GM23338 (cell line): ENCODE results near the gene TIMM22. TPM values are rescaled to one million over a fixed set of nuclear protein-coding genes. Genes with fewer than 3 reads are reported as not detected.

ENCODE experiments used
- ATAC-seq: fragments of 200-7000 bp; cut with Tn5 transposase; 3 replicates; pipeline ENCODE4 v1.9.1; 2020
- DNase-seq: peaks from one replicate; pipeline ENCODE4 v3.0.0-alpha.2; 2015; ENCODE audit warnings: low spot score
- H2AFZ ChIP-seq: fragments of 200-600 bp; sonication (generic); 2 replicates; pipeline ENCODE4 v1.8.0; 2016; ENCODE audit warnings: antibody characterized with exemption, mild to moderate bottlenecking, moderate library complexity
- H3F3A ChIP-seq: fragments of 200-600 bp; sonication (generic); replicated peaks from 2 replicates; pipeline ENCODE4 v1.8.0; 2017; ENCODE audit warnings: antibody characterized with exemption, mixed run types, low read depth
- H3K27ac ChIP-seq: fragments of 200-600 bp; sonication (generic); 2 replicates; pipeline ENCODE4 v1.6.1; 2016; ENCODE audit warnings: low read depth
- H3K27me3 ChIP-seq: fragments of 200-600 bp; sonication (generic); 2 replicates; pipeline ENCODE4 v1.8.0; 2016; ENCODE audit warnings: mild to moderate bottlenecking, mixed run types, moderate library complexity; ENCODE audit not compliant: insufficient read depth
- H3K36me3 ChIP-seq: fragments of 200-600 bp; sonication (generic); 2 replicates; pipeline ENCODE4 v1.8.0; 2016; ENCODE audit warnings: mild to moderate bottlenecking; ENCODE audit not compliant: insufficient read depth
- H3K4me1 ChIP-seq: fragments of 200-600 bp; sonication (generic); 2 replicates; pipeline ENCODE4 v1.8.0; 2016; ENCODE audit warnings: mild to moderate bottlenecking, moderate library complexity; ENCODE audit not compliant: insufficient read depth
- H3K4me2 ChIP-seq: fragments of 200-600 bp; sonication (generic); 2 replicates; pipeline ENCODE4 v1.7.1; 2017; ENCODE audit warnings: mixed run types
- H3K4me3 ChIP-seq: fragments of 200-600 bp; sonication (generic); 2 replicates; pipeline ENCODE4 v1.6.1; 2016; ENCODE audit warnings: mixed run types
- H3K79me2 ChIP-seq: fragments of 200-600 bp; sonication (generic); replicated peaks from 2 replicates; pipeline ENCODE4 v1.8.0; 2017; ENCODE audit warnings: mild to moderate bottlenecking; ENCODE audit not compliant: insufficient read depth
- H3K9me2 ChIP-seq: fragments of 200-600 bp; sonication (generic); 2 replicates; pipeline ENCODE4 v1.8.0; 2017; ENCODE audit not compliant: insufficient read depth
- H4K20me1 ChIP-seq: fragments of 200-600 bp; sonication (generic); replicated peaks from 2 replicates; pipeline ENCODE4 v1.8.0; 2017; ENCODE audit warnings: mild to moderate bottlenecking; ENCODE audit not compliant: insufficient read depth
- H3K27ac Mint-ChIP-seq: 2 replicates; pipeline ENCODE4 v1.8.0; 2020; ENCODE audit warnings: inconsistent platforms, mild to moderate bottlenecking, moderate library complexity, mixed read lengths
- H3K27me3 Mint-ChIP-seq: 3 replicates; pipeline ENCODE4 v1.8.0; 2022; ENCODE audit warnings: low read depth, mild to moderate bottlenecking, moderate library complexity, mixed read lengths, inconsistent platforms; ENCODE audit not compliant: insufficient read depth, poor library complexity
- H3K36me3 Mint-ChIP-seq: 3 replicates; pipeline ENCODE4 v1.8.0; 2021; ENCODE audit warnings: low read depth, mild to moderate bottlenecking, inconsistent platforms, moderate library complexity, mixed read lengths
- H3K4me1 Mint-ChIP-seq: 3 replicates; pipeline ENCODE4 v1.8.0; 2020; ENCODE audit warnings: mild to moderate bottlenecking, inconsistent platforms, mixed read lengths
- H3K4me3 Mint-ChIP-seq: 3 replicates; pipeline ENCODE4 v1.8.0; 2021; ENCODE audit warnings: moderate library complexity, mild to moderate bottlenecking, inconsistent platforms, mixed read lengths
- H3K9me3 Mint-ChIP-seq: 3 replicates; pipeline ENCODE4 v1.8.0; 2020; ENCODE audit warnings: moderate library complexity, mild to moderate bottlenecking, inconsistent platforms, mixed read lengths
- CREB1 ChIP-seq: fragments of 250-450 bp; sonication (Bioruptor Pico); IDR thresholded peaks from 2 replicates; pipeline ENCODE4 v1.5.0; 2020; ENCODE audit warnings: low read depth, mild to moderate bottlenecking, moderate library complexity
- EZH2 ChIP-seq: fragments of 200-600 bp; sonication (generic); IDR thresholded peaks from one replicate; pipeline ENCODE4 v1.8.0; 2017; ENCODE audit warnings: antibody characterized with exemption, mild to moderate bottlenecking, low read depth; ENCODE audit not compliant: unreplicated experiment
- EZH2phosphoT487 ChIP-seq: fragments of 200-600 bp; sonication (generic); IDR thresholded peaks from one replicate; pipeline ENCODE4 v1.8.1; 2018; ENCODE audit warnings: antibody characterized with exemption; ENCODE audit not compliant: unreplicated experiment
- JUNB ChIP-seq: IDR thresholded peaks from one replicate; pipeline ENCODE4 v1.6.1; 2016; ENCODE audit warnings: antibody characterized with exemption; ENCODE audit not compliant: unreplicated experiment
- NANOG ChIP-seq: IDR thresholded peaks from 2 replicates; pipeline ENCODE4 v1.6.1; 2016; ENCODE audit warnings: antibody characterized with exemption, borderline replicate concordance
- POLR2AphosphoS5 ChIP-seq: IDR thresholded peaks from 2 replicates; pipeline ENCODE4 v1.6.1; 2016; ENCODE audit warnings: antibody characterized with exemption, low read depth
- STAT1 ChIP-seq: IDR thresholded peaks from one replicate; pipeline ENCODE4 v1.6.1; 2016; ENCODE audit warnings: antibody characterized with exemption; ENCODE audit not compliant: unreplicated experiment
- ZNF114 ChIP-seq: fragments of 250-450 bp; sonication (Bioruptor Pico); IDR thresholded peaks from 2 replicates; pipeline ENCODE4 v1.5.0; 2020; ENCODE audit warnings: mild to moderate bottlenecking, moderate library complexity
- ZNF331 ChIP-seq: fragments of 250-450 bp; sonication (Bioruptor Pico); IDR thresholded peaks from 2 replicates; pipeline ENCODE4 v1.5.0; 2020; ENCODE audit warnings: low read depth, mild to moderate bottlenecking, moderate library complexity
- polyA plus RNA-seq: library from polyadenylated mRNA; unstranded; fragments of >200 nt; fragmentation: Nextera tagmentation; extraction: Ambion mirVana; gene quantifications from 2 replicates; pipeline ENCODE4 v1.2.1, GENCODE V29; 2016
- total RNA-seq: library from RNA; depleted of rRNA; stranded (reverse); fragments of >200 nt; shearing (Covaris generic); gene quantifications from 2 replicates; pipeline ENCODE4 v1.2.3, GENCODE V29; 2014
- TF ChIP-seq, protein P1 (sequence below): fragments of 250-450 bp; sonication (Bioruptor Pico); IDR thresholded peaks from 2 replicates; pipeline ENCODE4 v1.5.0; 2020; ENCODE audit warnings: mild to moderate bottlenecking, moderate library complexity
- TF ChIP-seq, protein P2 (sequence below): IDR thresholded peaks from 2 replicates; pipeline ENCODE4 v1.6.1; 2016; ENCODE audit warnings: antibody characterized with exemption
- TF ChIP-seq, protein P3 (sequence below): IDR thresholded peaks from one replicate; pipeline ENCODE4 v1.6.1; 2018; ENCODE audit warnings: antibody characterized with exemption; ENCODE audit not compliant: unreplicated experiment
- TF ChIP-seq, protein P4 (sequence below), 2 experiments: fragments of 200-600 bp in 1 of 2; sonication (generic) in 1 of 2; conservative IDR thresholded peaks; 2 replicates each; pipeline versions ENCODE4 v1.5.1 to v1.6.1; 2016 to 2017; ENCODE audit warnings: antibody characterized with exemption in 2 of 2, low read depth in 2 of 2, mild to moderate bottlenecking in 2 of 2, moderate library complexity in 1 of 2

Gene TIMM22
- total and polyA plus RNA-seq, 2 experiments from 2014 or later: 21.9 to 24.4 TPM

DNA sequence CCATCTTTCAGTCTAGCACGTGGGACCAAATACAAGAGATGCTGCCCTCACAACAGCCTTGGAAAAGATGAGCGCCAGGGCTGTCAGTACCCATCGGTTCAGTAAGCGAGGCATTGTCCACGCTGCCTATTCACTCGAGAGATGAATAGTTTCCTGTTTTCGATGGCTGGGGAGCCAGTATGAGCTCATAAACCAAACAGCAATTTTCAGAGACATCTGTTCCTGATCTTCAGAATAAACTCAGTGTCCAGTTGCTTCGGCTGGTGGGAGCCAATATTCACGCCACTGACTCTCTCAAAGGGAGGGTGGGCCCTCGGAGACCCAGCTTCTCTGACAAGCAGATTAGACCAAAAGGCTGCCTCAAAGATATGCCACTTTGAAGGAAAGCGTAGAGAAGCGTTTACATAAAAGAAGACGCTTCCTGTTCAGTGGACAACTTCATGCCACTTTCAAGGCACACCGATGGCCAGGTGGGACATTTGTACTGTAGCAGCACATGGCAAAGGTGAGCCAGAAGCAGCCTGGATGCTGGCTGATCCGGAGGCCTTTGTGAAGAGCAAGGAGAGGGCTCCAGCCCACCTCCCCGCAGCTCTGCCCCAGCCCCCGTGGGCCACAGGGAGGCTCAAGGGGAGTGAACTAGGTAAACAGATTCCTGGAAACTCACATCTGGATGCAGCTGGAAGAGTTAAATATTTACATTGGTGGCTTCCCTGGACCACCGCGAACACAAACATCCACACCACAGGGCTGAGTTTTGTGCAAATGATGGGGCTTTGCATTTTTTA, 6.0 kb downstream of the TIMM22 start:
- no peak overlapping the region for H3K4me3 ChIP-seq
- peaks cover 16% of the 10 kb centered on the region for H3F3A ChIP-seq
- no peaks in the 10 kb centered on the region for H3K9me2 ChIP-seq
- H4K20me1 ChIP-seq: peaks cover 19% of the 10 kb centered on the region
- Mint-ChIP-seq H3K4me1 (peaks cover 20% of the 10 kb centered on the region), H3K27me3 (peaks cover 9% of the 10 kb centered on the region), H3K36me3 (peaks cover 47% of the 10 kb centered on the region), H3K27ac (no peak overlapping the region; the same call in 1 of the 2 replicates), H3K4me3 (no peak overlapping the region), H3K9me3 (no peaks in the 10 kb centered on the region; the same call in 2 of the 3 replicates)
- H3K4me2 ChIP-seq: no peak overlapping the region
- H3K27ac ChIP-seq: no peak overlapping the region
- TF ChIP-seq, protein P1, sequence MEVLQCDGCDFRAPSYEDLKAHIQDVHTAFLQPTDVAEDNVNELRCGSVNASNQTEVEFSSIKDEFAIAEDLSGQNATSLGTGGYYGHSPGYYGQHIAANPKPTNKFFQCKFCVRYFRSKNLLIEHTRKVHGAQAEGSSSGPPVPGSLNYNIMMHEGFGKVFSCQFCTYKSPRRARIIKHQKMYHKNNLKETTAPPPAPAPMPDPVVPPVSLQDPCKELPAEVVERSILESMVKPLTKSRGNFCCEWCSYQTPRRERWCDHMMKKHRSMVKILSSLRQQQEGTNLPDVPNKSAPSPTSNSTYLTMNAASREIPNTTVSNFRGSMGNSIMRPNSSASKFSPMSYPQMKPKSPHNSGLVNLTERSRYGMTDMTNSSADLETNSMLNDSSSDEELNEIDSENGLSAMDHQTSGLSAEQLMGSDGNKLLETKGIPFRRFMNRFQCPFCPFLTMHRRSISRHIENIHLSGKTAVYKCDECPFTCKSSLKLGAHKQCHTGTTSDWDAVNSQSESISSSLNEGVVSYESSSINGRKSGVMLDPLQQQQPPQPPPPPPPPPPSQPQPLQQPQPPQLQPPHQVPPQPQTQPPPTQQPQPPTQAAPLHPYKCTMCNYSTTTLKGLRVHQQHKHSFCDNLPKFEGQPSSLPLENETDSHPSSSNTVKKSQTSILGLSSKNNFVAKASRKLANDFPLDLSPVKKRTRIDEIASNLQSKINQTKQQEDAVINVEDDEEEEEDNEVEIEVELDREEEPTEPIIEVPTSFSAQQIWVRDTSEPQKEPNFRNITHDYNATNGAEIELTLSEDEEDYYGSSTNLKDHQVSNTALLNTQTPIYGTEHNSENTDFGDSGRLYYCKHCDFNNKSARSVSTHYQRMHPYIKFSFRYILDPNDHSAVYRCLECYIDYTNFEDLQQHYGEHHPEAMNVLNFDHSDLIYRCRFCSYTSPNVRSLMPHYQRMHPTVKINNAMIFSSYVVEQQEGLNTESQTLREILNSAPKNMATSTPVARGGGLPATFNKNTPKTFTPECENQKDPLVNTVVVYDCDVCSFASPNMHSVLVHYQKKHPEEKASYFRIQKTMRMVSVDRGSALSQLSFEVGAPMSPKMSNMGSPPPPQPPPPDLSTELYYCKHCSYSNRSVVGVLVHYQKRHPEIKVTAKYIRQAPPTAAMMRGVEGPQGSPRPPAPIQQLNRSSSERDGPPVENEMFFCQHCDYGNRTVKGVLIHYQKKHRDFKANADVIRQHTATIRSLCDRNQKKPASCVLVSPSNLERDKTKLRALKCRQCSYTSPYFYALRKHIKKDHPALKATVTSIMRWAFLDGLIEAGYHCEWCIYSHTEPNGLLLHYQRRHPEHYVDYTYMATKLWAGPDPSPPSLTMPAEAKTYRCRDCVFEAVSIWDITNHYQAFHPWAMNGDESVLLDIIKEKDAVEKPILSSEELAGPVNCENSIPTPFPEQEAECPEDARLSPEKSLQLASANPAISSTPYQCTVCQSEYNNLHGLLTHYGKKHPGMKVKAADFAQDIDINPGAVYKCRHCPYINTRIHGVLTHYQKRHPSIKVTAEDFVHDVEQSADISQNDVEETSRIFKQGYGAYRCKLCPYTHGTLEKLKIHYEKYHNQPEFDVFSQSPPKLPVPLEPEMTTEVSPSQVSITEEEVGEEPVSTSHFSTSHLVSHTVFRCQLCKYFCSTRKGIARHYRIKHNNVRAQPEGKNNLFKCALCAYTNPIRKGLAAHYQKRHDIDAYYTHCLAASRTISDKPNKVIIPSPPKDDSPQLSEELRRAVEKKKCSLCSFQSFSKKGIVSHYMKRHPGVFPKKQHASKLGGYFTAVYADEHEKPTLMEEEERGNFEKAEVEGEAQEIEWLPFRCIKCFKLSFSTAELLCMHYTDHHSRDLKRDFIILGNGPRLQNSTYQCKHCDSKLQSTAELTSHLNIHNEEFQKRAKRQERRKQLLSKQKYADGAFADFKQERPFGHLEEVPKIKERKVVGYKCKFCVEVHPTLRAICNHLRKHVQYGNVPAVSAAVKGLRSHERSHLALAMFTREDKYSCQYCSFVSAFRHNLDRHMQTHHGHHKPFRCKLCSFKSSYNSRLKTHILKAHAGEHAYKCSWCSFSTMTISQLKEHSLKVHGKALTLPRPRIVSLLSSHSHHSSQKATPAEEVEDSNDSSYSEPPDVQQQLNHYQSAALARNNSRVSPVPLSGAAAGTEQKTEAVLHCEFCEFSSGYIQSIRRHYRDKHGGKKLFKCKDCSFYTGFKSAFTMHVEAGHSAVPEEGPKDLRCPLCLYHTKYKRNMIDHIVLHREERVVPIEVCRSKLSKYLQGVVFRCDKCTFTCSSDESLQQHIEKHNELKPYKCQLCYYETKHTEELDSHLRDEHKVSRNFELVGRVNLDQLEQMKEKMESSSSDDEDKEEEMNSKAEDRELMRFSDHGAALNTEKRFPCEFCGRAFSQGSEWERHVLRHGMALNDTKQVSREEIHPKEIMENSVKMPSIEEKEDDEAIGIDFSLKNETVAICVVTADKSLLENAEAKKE (CRISPR knock-in tag): no peak
- TF ChIP-seq ZNF331 (CRISPR knock-in tag) (no peak), EZH2 (no peak), NANOG (no peak), STAT1 (no peak), EZH2phosphoT487 (no peak), POLR2AphosphoS5 (no peak), JUNB (no peak), ZNF114 (CRISPR knock-in tag) (no peak), CREB1 (CRISPR knock-in tag) (no peak)
- TF ChIP-seq, protein P2, sequence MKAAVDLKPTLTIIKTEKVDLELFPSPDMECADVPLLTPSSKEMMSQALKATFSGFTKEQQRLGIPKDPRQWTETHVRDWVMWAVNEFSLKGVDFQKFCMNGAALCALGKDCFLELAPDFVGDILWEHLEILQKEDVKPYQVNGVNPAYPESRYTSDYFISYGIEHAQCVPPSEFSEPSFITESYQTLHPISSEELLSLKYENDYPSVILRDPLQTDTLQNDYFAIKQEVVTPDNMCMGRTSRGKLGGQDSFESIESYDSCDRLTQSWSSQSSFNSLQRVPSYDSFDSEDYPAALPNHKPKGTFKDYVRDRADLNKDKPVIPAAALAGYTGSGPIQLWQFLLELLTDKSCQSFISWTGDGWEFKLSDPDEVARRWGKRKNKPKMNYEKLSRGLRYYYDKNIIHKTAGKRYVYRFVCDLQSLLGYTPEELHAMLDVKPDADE: no peak
- TF ChIP-seq, protein P3, sequence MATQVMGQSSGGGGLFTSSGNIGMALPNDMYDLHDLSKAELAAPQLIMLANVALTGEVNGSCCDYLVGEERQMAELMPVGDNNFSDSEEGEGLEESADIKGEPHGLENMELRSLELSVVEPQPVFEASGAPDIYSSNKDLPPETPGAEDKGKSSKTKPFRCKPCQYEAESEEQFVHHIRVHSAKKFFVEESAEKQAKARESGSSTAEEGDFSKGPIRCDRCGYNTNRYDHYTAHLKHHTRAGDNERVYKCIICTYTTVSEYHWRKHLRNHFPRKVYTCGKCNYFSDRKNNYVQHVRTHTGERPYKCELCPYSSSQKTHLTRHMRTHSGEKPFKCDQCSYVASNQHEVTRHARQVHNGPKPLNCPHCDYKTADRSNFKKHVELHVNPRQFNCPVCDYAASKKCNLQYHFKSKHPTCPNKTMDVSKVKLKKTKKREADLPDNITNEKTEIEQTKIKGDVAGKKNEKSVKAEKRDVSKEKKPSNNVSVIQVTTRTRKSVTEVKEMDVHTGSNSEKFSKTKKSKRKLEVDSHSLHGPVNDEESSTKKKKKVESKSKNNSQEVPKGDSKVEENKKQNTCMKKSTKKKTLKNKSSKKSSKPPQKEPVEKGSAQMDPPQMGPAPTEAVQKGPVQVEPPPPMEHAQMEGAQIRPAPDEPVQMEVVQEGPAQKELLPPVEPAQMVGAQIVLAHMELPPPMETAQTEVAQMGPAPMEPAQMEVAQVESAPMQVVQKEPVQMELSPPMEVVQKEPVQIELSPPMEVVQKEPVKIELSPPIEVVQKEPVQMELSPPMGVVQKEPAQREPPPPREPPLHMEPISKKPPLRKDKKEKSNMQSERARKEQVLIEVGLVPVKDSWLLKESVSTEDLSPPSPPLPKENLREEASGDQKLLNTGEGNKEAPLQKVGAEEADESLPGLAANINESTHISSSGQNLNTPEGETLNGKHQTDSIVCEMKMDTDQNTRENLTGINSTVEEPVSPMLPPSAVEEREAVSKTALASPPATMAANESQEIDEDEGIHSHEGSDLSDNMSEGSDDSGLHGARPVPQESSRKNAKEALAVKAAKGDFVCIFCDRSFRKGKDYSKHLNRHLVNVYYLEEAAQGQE: no peak
- TF ChIP-seq, protein P4, sequence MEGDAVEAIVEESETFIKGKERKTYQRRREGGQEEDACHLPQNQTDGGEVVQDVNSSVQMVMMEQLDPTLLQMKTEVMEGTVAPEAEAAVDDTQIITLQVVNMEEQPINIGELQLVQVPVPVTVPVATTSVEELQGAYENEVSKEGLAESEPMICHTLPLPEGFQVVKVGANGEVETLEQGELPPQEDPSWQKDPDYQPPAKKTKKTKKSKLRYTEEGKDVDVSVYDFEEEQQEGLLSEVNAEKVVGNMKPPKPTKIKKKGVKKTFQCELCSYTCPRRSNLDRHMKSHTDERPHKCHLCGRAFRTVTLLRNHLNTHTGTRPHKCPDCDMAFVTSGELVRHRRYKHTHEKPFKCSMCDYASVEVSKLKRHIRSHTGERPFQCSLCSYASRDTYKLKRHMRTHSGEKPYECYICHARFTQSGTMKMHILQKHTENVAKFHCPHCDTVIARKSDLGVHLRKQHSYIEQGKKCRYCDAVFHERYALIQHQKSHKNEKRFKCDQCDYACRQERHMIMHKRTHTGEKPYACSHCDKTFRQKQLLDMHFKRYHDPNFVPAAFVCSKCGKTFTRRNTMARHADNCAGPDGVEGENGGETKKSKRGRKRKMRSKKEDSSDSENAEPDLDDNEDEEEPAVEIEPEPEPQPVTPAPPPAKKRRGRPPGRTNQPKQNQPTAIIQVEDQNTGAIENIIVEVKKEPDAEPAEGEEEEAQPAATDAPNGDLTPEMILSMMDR (conservative IDR thresholded peaks at IDR 0.05; ENCODE audit: low read depth in 2 of 2): no peak
- DNase-seq: no peak
- H3K27me3 ChIP-seq: no peaks in the 10 kb centered on the region
- H3K4me1 ChIP-seq: peaks cover 3% of the 10 kb centered on the region; the same call in 1 of the 2 replicates
- no peak for ATAC-seq
- peaks cover 9% of the 10 kb centered on the region for H3K79me2 ChIP-seq
- H2AFZ ChIP-seq: no peak overlapping the region
- H3K36me3 ChIP-seq: peaks cover 23% of the 10 kb centered on the region; the same call in 1 of the 2 replicates
